ENCODE measurements around the gene ZNF655. TPM values are rescaled to one million over a fixed set of nuclear protein-coding genes. Genes with fewer than 3 reads are reported as not detected.
"Not testable (repeated sequence)": the region's sequence is repeated elsewhere in the genome, so short reads cannot be mapped to it uniquely, and the experiment has no call there.

Gene ZNF655
- total RNA-seq, 1 experiment from 2014 or later, result 21.1 TPM

DNA sequence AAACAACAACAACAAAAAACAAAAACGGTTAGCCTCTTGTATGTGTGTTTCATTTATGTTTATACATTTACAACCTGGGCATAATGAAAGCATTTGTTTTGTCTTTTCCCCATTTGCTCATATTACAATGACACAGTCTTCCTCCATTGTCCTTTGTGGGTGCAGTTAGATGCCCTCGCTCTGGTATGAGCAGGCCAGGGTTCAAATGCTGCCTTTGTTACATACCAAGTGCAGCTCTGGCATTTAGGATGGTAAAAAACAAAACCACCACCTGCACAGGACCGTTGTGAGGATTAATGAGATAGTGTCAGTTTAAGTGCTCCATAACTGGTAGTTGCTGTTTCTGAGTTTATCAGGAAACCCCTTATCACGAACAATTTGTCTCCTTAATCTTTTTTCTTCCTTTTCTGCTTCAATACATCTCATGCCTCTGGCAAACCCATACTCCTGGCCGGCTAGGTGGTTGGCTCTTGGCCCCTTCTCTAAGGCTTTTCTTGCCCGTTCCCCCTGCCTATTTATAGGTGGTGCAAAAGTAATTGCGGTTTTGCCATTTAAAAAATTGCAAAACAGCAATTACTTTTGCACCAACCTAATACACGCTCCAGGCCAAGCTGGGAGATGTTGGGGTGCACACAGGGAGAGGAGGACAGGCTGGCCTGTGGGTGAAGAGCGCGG lies 21.0 kb downstream of the ZNF655 start:
- H3K27me3 ChIP-seq (replicated peaks; ENCODE audit: control insufficient read depth, insufficient read depth, low read length), result no peaks in the 10 kb centered on the region
- H3K36me3 Mint-ChIP-seq (ENCODE audit: insufficient read depth, unreplicated experiment), result no peaks in the 10 kb centered on the region
- H3K4me3 ChIP-seq (ENCODE audit: low read depth, low read length), result no peak overlapping the region
- no peak for TF ChIP-seq CTCF (IDR thresholded peaks at IDR 0.05; ENCODE audit: insufficient read depth in 1 of 2, low read depth in 1 of 2, low read length in 1 of 2, severe bottlenecking in 1 of 2, unreplicated experiment in 1 of 2)
- no peaks in the 10 kb centered on the region for H3K4me1 Mint-ChIP-seq (ENCODE audit: low read depth, unreplicated experiment)
- peaks cover 5% of the 10 kb centered on the region for H3K27me3 Mint-ChIP-seq (ENCODE audit: insufficient read depth, unreplicated experiment)
- intact Hi-C loops (cut with micrococcal nuclease; ENCODE audit: unreplicated experiment), result no loop called here
- H3K9me3 ChIP-seq, result no peaks in the 10 kb centered on the region
- ChIA-PET POLR2A (no interaction called here), CTCF (no interaction called here)
- peak overlapping the region; percentile 72 for H3K4me3 Mint-ChIP-seq (ENCODE audit: unreplicated experiment)
- H3K9me3 Mint-ChIP-seq (ENCODE audit: unreplicated experiment), result no peaks in the 10 kb centered on the region
- no peaks in the 10 kb centered on the region for H3K36me3 ChIP-seq (ENCODE audit: control insufficient read depth, insufficient read depth, low read length)
- no peak overlapping the region for H3K27ac Mint-ChIP-seq (ENCODE audit: unreplicated experiment)
- DNase-seq, result no peak
- BruUV-seq (replicated peaks), result no TSS peak
- H3K4me1 ChIP-seq, result no peaks in the 10 kb centered on the region

DNA sequence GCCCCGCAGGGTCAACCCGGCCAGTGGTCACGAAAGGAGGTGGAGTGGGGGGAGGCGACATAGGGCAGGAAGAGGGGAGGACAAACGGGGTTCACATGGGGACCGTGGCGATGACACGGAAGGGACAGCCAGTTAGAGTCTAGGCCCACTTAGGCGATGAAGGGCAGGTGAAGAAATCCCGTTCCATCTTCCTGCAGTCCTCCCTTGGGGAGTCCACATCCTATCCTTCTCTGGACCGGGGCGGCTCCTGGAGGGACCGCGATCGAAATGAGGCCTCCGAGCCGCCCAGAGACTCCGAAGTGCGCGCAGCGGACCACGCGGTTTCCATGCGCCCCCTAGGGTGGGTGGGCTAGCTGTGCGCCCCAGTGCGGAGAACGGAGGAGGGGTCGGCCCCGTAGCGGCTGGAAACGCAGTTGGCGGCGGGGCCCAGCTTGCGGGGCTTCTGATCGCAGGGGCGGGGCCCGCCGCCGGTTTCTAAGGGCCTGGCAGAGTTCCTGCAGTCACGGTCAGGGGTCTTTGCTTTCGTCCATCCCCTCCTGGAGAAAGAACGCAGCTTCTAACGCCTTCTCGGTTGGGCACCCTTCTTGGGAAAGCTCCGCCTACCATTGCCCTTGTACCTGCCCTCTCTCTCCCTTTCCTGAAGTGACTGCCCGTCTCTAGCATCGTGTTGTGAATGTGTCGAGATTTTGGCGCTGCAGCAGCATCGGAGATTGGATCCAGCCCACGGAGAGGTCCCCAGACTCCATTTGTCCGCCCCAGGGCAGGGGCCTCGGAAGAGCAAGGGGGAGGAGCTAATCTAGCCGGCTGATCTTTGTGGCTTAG lies 21.7 kb downstream of the ZNF655 start:
- Mint-ChIP-seq H3K27ac (ENCODE audit: unreplicated experiment) (no peak overlapping the region), H3K9me3 (ENCODE audit: unreplicated experiment) (no peaks in the 10 kb centered on the region), H3K27me3 (ENCODE audit: insufficient read depth, unreplicated experiment) (peaks cover 5% of the 10 kb centered on the region), H3K36me3 (ENCODE audit: insufficient read depth, unreplicated experiment) (no peaks in the 10 kb centered on the region), H3K4me1 (ENCODE audit: low read depth, unreplicated experiment) (no peaks in the 10 kb centered on the region), H3K4me3 (ENCODE audit: unreplicated experiment) (peak overlapping the region; percentile 72)
- ChIA-PET POLR2A (interaction anchor here (0.6 kb wide), 1 partner anchor 62 kb away, joined by 3 read pairs; no protein-coding TSS in a partner anchor), CTCF (interaction anchor here (1.0 to 1.3 kb wide), 2 partner anchors 28 to 55 kb away, joined by 3 to 8 read pairs; partner anchors contain the start of gene FAM200A)
- TF ChIP-seq CTCF (IDR thresholded peaks at IDR 0.05; ENCODE audit: insufficient read depth in 1 of 2, low read depth in 1 of 2, low read length in 1 of 2, severe bottlenecking in 1 of 2, unreplicated experiment in 1 of 2), result peak; percentile 30 to 60
- peak in 1 of 2 experiments; percentile 72 for DNase-seq
- BruUV-seq (replicated peaks), result no TSS peak
- Histone ChIP-seq H3K9me3 (no peaks in the 10 kb centered on the region), H3K36me3 (ENCODE audit: control insufficient read depth, insufficient read depth, low read length) (no peaks in the 10 kb centered on the region), H3K4me1 (no peaks in the 10 kb centered on the region), H3K4me3 (ENCODE audit: low read depth, low read length) (peak overlapping the region; percentile 37), H3K27me3 (replicated peaks; ENCODE audit: control insufficient read depth, insufficient read depth, low read length) (no peaks in the 10 kb centered on the region)
- intact Hi-C loops (cut with micrococcal nuclease; ENCODE audit: unreplicated experiment), result loop anchor here (10.0 kb wide), 1 partner anchor 55 kb away; no protein-coding TSS in a partner anchor

DNA sequence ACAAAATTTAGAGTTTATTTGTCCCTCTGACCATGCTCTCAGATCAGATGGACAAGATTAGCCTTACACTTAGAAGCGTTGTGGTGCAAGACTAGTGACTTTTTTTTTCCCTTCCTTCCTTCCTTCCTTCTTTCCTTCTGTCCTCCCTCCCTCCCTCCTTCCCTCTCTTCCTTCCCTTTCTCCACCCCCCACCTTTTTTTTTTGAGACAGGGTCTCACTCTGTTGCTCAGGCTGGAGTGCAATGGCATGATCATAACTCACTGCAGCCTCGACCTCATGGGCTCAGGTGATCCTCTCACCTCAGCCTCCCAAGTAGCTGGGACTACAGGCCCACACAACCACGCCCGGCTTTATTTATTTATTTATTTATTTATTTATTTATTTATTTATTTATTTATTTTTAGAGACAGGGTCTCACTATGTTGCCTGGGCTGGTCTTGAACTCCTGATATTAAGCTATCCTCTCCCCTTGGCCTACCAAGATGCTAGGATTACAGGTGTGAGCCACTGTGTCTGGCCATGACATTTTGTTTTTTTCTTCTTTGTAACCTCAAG lies 22.4 kb downstream of the ZNF655 start:
- H3K36me3 Mint-ChIP-seq (ENCODE audit: insufficient read depth, unreplicated experiment); H3K36me3 ChIP-seq (ENCODE audit: control insufficient read depth, insufficient read depth, low read length); H3K9me3 Mint-ChIP-seq (ENCODE audit: unreplicated experiment); H3K27me3 Mint-ChIP-seq (ENCODE audit: insufficient read depth, unreplicated experiment); H3K4me1 ChIP-seq; H3K27me3 ChIP-seq (replicated peaks; ENCODE audit: control insufficient read depth, insufficient read depth, low read length); H3K9me3 ChIP-seq; DNase-seq; BruUV-seq (replicated peaks); H3K27ac Mint-ChIP-seq (ENCODE audit: unreplicated experiment); H3K4me1 Mint-ChIP-seq (ENCODE audit: low read depth, unreplicated experiment): not testable (repeated sequence)
- intact Hi-C loops (cut with micrococcal nuclease; ENCODE audit: unreplicated experiment), result loop anchor here (10.0 kb wide), 1 partner anchor 56 kb away; no protein-coding TSS in a partner anchor
- POLR2A ChIA-PET, result interaction anchor here (0.6 kb wide), 1 partner anchor 63 kb away, joined by 3 read pairs; no protein-coding TSS in a partner anchor
- H3K4me3 Mint-ChIP-seq (ENCODE audit: unreplicated experiment), result peak overlapping the region; percentile 72
- H3K4me3 ChIP-seq (ENCODE audit: low read depth, low read length), result peak overlapping the region; percentile 37
- CTCF ChIA-PET, result interaction anchor here (1.0 to 1.3 kb wide), 2 partner anchors 29 to 55 kb away, joined by 3 to 8 read pairs; partner anchors contain the start of gene FAM200A

All from Caco-2 (cell line).